Panc1 (cell line): ENCODE results near the gene DDX20. TPM values are rescaled to one million over a fixed set of nuclear protein-coding genes. Genes with fewer than 3 reads are reported as not detected.

Experiments
- ATAC-seq: fragments of 200-7000 bp; cut with Tn5 transposase; 2 replicates; pipeline ENCODE4 v1.9.1; 2020; ENCODE audit warnings: mild to moderate bottlenecking, moderate library complexity
- BruUV-seq: library from RNA; stranded (reverse); fragments of 400-500 nt; replicated peaks from 2 replicates; lab custom pipeline; 2021; lab: Mats Ljungman, UMichigan
- CTCF ChIA-PET: fragments of 300-600 bp; sonication (Branson Sonifier 250); formaldehyde crosslinking; loops from one replicate; lab custom pipeline; 2022; ENCODE audit warnings: antibody characterized with exemption; lab: Charles Lee
- POLR2A ChIA-PET: fragments of 300-600 bp; sonication (Branson Sonifier 250); formaldehyde crosslinking; loops from one replicate; lab custom pipeline; 2022; ENCODE audit warnings: antibody characterized with exemption; lab: Charles Lee
- DNase-seq: peaks from one replicate; pipeline ENCODE4 v3.0.0-alpha.2; 2010; ENCODE audit warnings: low read depth, low spot score
- H3K27ac ChIP-seq: 2 replicates; pipeline ENCODE4 v1.5.1; 2011; ENCODE audit warnings: mild to moderate bottlenecking, low read length, inconsistent platforms
- H3K27me3 ChIP-seq: fragments of 200-500 bp; sonication (Bioruptor generic); 2 replicates; pipeline ENCODE4 v1.6.0; 2014; ENCODE audit warnings: low read length, inconsistent platforms; ENCODE audit not compliant: control insufficient read depth, insufficient read depth
- H3K36me3 ChIP-seq: fragments of 200-500 bp; sonication (Bioruptor generic); 2 replicates; pipeline ENCODE4 v1.5.1; 2014; ENCODE audit warnings: inconsistent platforms, mild to moderate bottlenecking, low read length, moderate library complexity; ENCODE audit not compliant: control insufficient read depth, insufficient read depth
- H3K4me1 ChIP-seq: 2 replicates; pipeline ENCODE4 v1.5.1; 2011; ENCODE audit warnings: inconsistent platforms, mild to moderate bottlenecking, low read length, moderate library complexity; ENCODE audit not compliant: control insufficient read depth, insufficient read depth
- H3K4me3 ChIP-seq, 2 experiments: 2 replicates each; pipeline ENCODE4 v1.5.1; 2011 to 2012; ENCODE audit warnings: low read depth in 2 of 2, low read length in 2 of 2, mild to moderate bottlenecking in 2 of 2, inconsistent platforms in 1 of 2, moderate library complexity in 1 of 2
- H3K9me3 ChIP-seq: fragments of 200-500 bp; sonication (Bioruptor generic); 2 replicates; pipeline ENCODE4 v1.5.1; 2014; ENCODE audit warnings: low read depth, mild to moderate bottlenecking, inconsistent platforms, low read length, moderate library complexity; ENCODE audit not compliant: control insufficient read depth, insufficient read depth
- CTCF ChIP-seq: fragments of 450-650 bp; IDR thresholded peaks from 2 replicates; pipeline ENCODE4 v1.5.1; 2017; ENCODE audit warnings: mild to moderate bottlenecking
- POLR2AphosphoS5 ChIP-seq: IDR thresholded peaks from 2 replicates; pipeline ENCODE4 v1.6.1; 2012; ENCODE audit warnings: mild to moderate bottlenecking, low read depth, low read length, moderate library complexity
- REST ChIP-seq, 2 experiments: IDR thresholded peaks; 2 replicates each; pipeline ENCODE4 v1.6.1; 2011 to 2012; ENCODE audit warnings: low read depth in 2 of 2, control low read depth in 1 of 2, low read length in 1 of 2, mild to moderate bottlenecking in 1 of 2, moderate library complexity in 1 of 2; ENCODE audit not compliant: insufficient read depth in 1 of 2
- SIN3A ChIP-seq: IDR thresholded peaks from 2 replicates; pipeline ENCODE4 v1.6.1; 2012; ENCODE audit warnings: low read depth, mild to moderate bottlenecking, low read length, moderate library complexity, borderline replicate concordance; ENCODE audit not compliant: insufficient read depth
- TCF7L2 ChIP-seq: IDR thresholded peaks from 2 replicates; pipeline ENCODE4 v1.6.1; 2011; ENCODE audit warnings: mild to moderate bottlenecking, low read depth, low read length, inconsistent platforms
- in situ Hi-C: cut with HindIII; loops from 2 replicates; pipeline ENCODE4 v1.10.0; 2016; ENCODE audit warnings: low sequenced_read_pairs, low pct_unique_long_range_greater_than_20kb
- intact Hi-C: fragments of 100-400 bp; cut with micrococcal nuclease; formaldehyde crosslinking; loops from one replicate; pipeline ENCODE4 v1.10.0; 2022; ENCODE audit not compliant: unreplicated experiment
- total RNA-seq: library from RNA; stranded (reverse); gene quantifications from one replicate; pipeline ENCODE4 v1.2.1, GENCODE V29; 2021; ENCODE audit not compliant: unreplicated experiment

The DDX20 gene
- total RNA-seq, 1 experiment from 2014 or later = 9.1 TPM

- H3K27me3 ChIP-seq = no peaks in the 10 kb centered on the region
- DNase-seq = no peak
- intact Hi-C loops (no loop called here), in situ Hi-C loops (no loop called here)
- H3K4me3 ChIP-seq = no peak overlapping the region
- no peaks in the 10 kb centered on the region for H3K4me1 ChIP-seq
- H3K36me3 ChIP-seq = no peaks in the 10 kb centered on the region
- BruUV-seq = no TSS peak
- ChIA-PET CTCF (no interaction called here), POLR2A (no interaction called here)
- no peak overlapping the region for H3K27ac ChIP-seq
- ATAC-seq = no peak
- TF ChIP-seq REST (IDR thresholded peaks at IDR 0.05; ENCODE audit: insufficient read depth in 1 of 2, low read depth in 2 of 2, low read length in 1 of 2) = no peak
- TF ChIP-seq SIN3A = no peak
- TF ChIP-seq TCF7L2 = no peak
- TF ChIP-seq CTCF = no peak
- no peak for TF ChIP-seq POLR2AphosphoS5
- no peaks in the 10 kb centered on the region for H3K9me3 ChIP-seq
Measured at GRCh38 chr1:111779546-111779945, 23.8 kb downstream of the DDX20 start.

GRCh38 chr1:111784273-111784901, 28.7 kb downstream of the DDX20 start:
- DNase-seq (no peak), ATAC-seq (no peak)
- intact Hi-C loops = no loop called here
- H3K27ac ChIP-seq = no peak overlapping the region
- ChIA-PET CTCF (no interaction called here), POLR2A (no interaction called here)
- no peaks in the 10 kb centered on the region for H3K9me3 ChIP-seq
- no peaks in the 10 kb centered on the region for H3K36me3 ChIP-seq
- in situ Hi-C loops = no loop called here
- TF ChIP-seq POLR2AphosphoS5 = no peak
- no peak for TF ChIP-seq REST (IDR thresholded peaks at IDR 0.05; ENCODE audit: insufficient read depth in 1 of 2, low read depth in 2 of 2, low read length in 1 of 2)
- no peak for TF ChIP-seq TCF7L2
- no TSS peak for BruUV-seq
- no peak overlapping the region for H3K4me3 ChIP-seq
- no peaks in the 10 kb centered on the region; the same call in 1 of the 2 replicates for H3K27me3 ChIP-seq
- H3K4me1 ChIP-seq = no peaks in the 10 kb centered on the region
